Common myeloid progenitor, CD34-positive (primary cell): ENCODE results near the gene KLHL41.

Source experiments
- CTCF ChIA-PET: fragments of 350-600 bp; sonication (Branson Sonifier 250); formaldehyde crosslinking; loops from one replicate; lab custom pipeline; 2021; ENCODE audit warnings: antibody characterized with exemption; lab: Charles Lee
- POLR2A ChIA-PET: fragments of 350-600 bp; sonication (Branson Sonifier 250); formaldehyde crosslinking; loops from one replicate; lab custom pipeline; 2021; ENCODE audit warnings: antibody characterized with exemption; lab: Charles Lee
- DNase-seq, 3 donors: peaks; one replicate each; pipeline versions ENCODE4 v3.0.0 to v3.0.0-alpha.2; 2013
- H3K27ac ChIP-seq, 2 experiments: 1 replicate in 1 of 2; 2 replicates in 1 of 2; pipeline ENCODE4 v1.7.0; 2013; ENCODE audit warnings: inconsistent platforms in 2 of 2, low read length in 2 of 2, mild to moderate bottlenecking in 2 of 2, low read depth in 1 of 2, moderate library complexity in 1 of 2; ENCODE audit not compliant: severe bottlenecking in 2 of 2, insufficient read depth in 1 of 2, poor library complexity in 1 of 2
- H3K27me3 ChIP-seq, 5 experiments: replicated peaks in 2 of 5; 1 replicate in 3 of 5; 2 replicates in 2 of 5; pipeline versions ENCODE4 v1.6.1 to v1.7.0; 2013; ENCODE audit warnings: low read length in 4 of 5, mild to moderate bottlenecking in 2 of 5, moderate library complexity in 2 of 5, inconsistent platforms in 1 of 5; ENCODE audit not compliant: insufficient read depth in 5 of 5, control insufficient read depth in 4 of 5
- H3K36me3 ChIP-seq, 4 experiments: 1 replicate in 2 of 4; 2 replicates in 2 of 4; pipeline versions ENCODE4 v1.6.1 to v1.7.0; 2013; ENCODE audit warnings: low read length in 3 of 4, control low read depth in 1 of 4, mild to moderate bottlenecking in 1 of 4; ENCODE audit not compliant: control insufficient read depth in 4 of 4, insufficient read depth in 4 of 4
- H3K4me1 ChIP-seq, 4 experiments: 1 replicate in 3 of 4; 2 replicates in 1 of 4; pipeline versions ENCODE4 v1.6.1 to v1.7.1; 2013; ENCODE audit warnings: low read length in 3 of 4, mild to moderate bottlenecking in 3 of 4, control low read depth in 1 of 4, inconsistent platforms in 1 of 4, moderate library complexity in 1 of 4; ENCODE audit not compliant: control insufficient read depth in 4 of 4, insufficient read depth in 4 of 4; ENCODE audit errors: control extremely low read depth in 1 of 4
- H3K4me3 ChIP-seq, 7 experiments: 1 replicate in 4 of 7; 2 replicates in 3 of 7; pipeline versions ENCODE4 v1.5.1 to v1.7.0; 2013; ENCODE audit warnings: mild to moderate bottlenecking in 7 of 7, low read length in 6 of 7, moderate library complexity in 6 of 7, inconsistent platforms in 2 of 7, low read depth in 2 of 7, control low read depth in 1 of 7; ENCODE audit not compliant: insufficient read depth in 4 of 7, control insufficient read depth in 1 of 7; ENCODE audit errors: extremely low read depth in 1 of 7
- H3K9me3 ChIP-seq, 5 experiments: 1 replicate in 4 of 5; 2 replicates in 1 of 5; pipeline versions ENCODE4 v1.6.1 to v1.7.1; 2013; ENCODE audit warnings: low read length in 4 of 5, mild to moderate bottlenecking in 2 of 5, inconsistent platforms in 1 of 5, low read depth in 1 of 5, moderate library complexity in 1 of 5; ENCODE audit not compliant: control insufficient read depth in 4 of 5, insufficient read depth in 2 of 5; ENCODE audit errors: control extremely low read depth in 1 of 5
- WGBS: methylation state at CpG from one replicate; pipeline ENCODE4 v1.1.5; 2013; ENCODE audit not compliant: insufficient coverage; 5-methylcytosine and 5-hydroxymethylcytosine counted together

The KLHL41 gene

GRCh38 chr2:169469952-169470572 is 39.4 kb upstream of the KLHL41 start:
- POLR2A ChIA-PET: no interaction called here
- no peaks in the 10 kb centered on the region for H3K36me3 ChIP-seq
- peak in 2 of 3 donors; percentile 10 to 31 for DNase-seq
- no peak overlapping the region for H3K27ac ChIP-seq
- no CpG with 5 or more reads among the region's 3 CpGs for WGBS
- H3K9me3 ChIP-seq: no peaks in the 10 kb centered on the region
- H3K27me3 ChIP-seq: no peaks in the 10 kb centered on the region
- no peaks in the 10 kb centered on the region for H3K4me1 ChIP-seq
- CTCF ChIA-PET: no interaction called here
- no peak overlapping the region for H3K4me3 ChIP-seq

- no peak for DNase-seq
- H3K36me3 ChIP-seq: no peaks in the 10 kb centered on the region
- H3K4me3 ChIP-seq: no peak overlapping the region
- no CpG with 5 or more reads among the region's 1 CpG for WGBS
- H3K4me1 ChIP-seq: no peaks in the 10 kb centered on the region
- no peak overlapping the region for H3K27ac ChIP-seq
- H3K27me3 ChIP-seq: no peaks in the 10 kb centered on the region
- H3K9me3 ChIP-seq: no peaks in the 10 kb centered on the region
- ChIA-PET POLR2A (no interaction called here), CTCF (interaction anchor here (1.1 to 1.4 kb wide), 2 partner anchors 18 to 56 kb away, joined by 3 read pairs; no protein-coding TSS in a partner anchor)
Observed at GRCh38 chr2:169472249-169472648, 37.3 kb upstream of the KLHL41 start.

- Histone ChIP-seq H3K4me3 (no peak overlapping the region), H3K27me3 (no peaks in the 10 kb centered on the region), H3K9me3 (no peaks in the 10 kb centered on the region), H3K4me1 (peaks cover 0 to 12% (median 9%) of the 10 kb centered on the region in 4 experiments), H3K27ac (no peak overlapping the region), H3K36me3 (no peaks in the 10 kb centered on the region)
- POLR2A ChIA-PET: no interaction called here
- no peak for DNase-seq
- CTCF ChIA-PET: interaction anchor here (1.3 kb wide), 1 partner anchor 24 kb away, joined by 3 read pairs; no protein-coding TSS in a partner anchor
- WGBS: 100% methylated on average over 2 of the region's 3 CpGs
Observed at GRCh38 chr2:169476459-169476858, 33.0 kb upstream of the KLHL41 start.

GRCh38 chr2:169478339-169478738 is 31.2 kb upstream of the KLHL41 start:
- POLR2A ChIA-PET: no interaction called here
- peaks cover 0 to 6% (median 2%) of the 10 kb centered on the region in 4 experiments for H3K36me3 ChIP-seq
- H3K27ac ChIP-seq: no peak overlapping the region
- H3K9me3 ChIP-seq: no peaks in the 10 kb centered on the region
- no peak for DNase-seq
- no peaks in the 10 kb centered on the region for H3K27me3 ChIP-seq
- CTCF ChIA-PET: interaction anchor here (0.5 to 1.1 kb wide), 4 partner anchors 10 to 316 kb away, joined by 3 read pairs; no protein-coding TSS in a partner anchor
- H3K4me1 ChIP-seq: peaks cover 0 to 12% (median 9%) of the 10 kb centered on the region in 4 experiments
- no peak overlapping the region for H3K4me3 ChIP-seq
- WGBS: 64% methylated on average over 3 of the region's 3 CpGs

- CTCF ChIA-PET: interaction anchor here (0.5 to 1.9 kb wide), 7 partner anchors 10 to 316 kb away, joined by 3 to 9 read pairs (median 3); no protein-coding TSS in a partner anchor
- whole genome bisulfite sequencing: 79% methylated on average over 11 of the region's 14 CpGs
- H3K27me3 ChIP-seq: no peaks in the 10 kb centered on the region
- peak overlapping the region in 1 of 2 experiments; percentile 74 for H3K27ac ChIP-seq
- no peak for DNase-seq
- peak overlapping the region; percentile 69 to 87 (median 84) for H3K4me3 ChIP-seq
- peaks cover 0 to 8% (median 5%) of the 10 kb centered on the region in 4 experiments for H3K36me3 ChIP-seq
- POLR2A ChIA-PET: no interaction called here
- H3K4me1 ChIP-seq: peaks cover 0 to 12% (median 9%) of the 10 kb centered on the region in 4 experiments
- no peaks in the 10 kb centered on the region for H3K9me3 ChIP-seq
Observed at GRCh38 chr2:169478745-169479256, 30.7 kb upstream of the KLHL41 start.

GRCh38 chr2:169479257-169480078 is 30.0 kb upstream of the KLHL41 start, which contains the start of gene BBS5:
Gene BBS5, plus strand, starts transcription at chr2:169479494. Its CDS starts 60 bp downstream, at chr2:169479554.
- peak; percentile 81 to 90 (median 84) for DNase-seq
- peak within 1 kb of the TSS; percentile 46 to 74 for H3K27ac ChIP-seq
- CTCF ChIA-PET: interaction anchor here (1.0 to 2.3 kb wide), 6 partner anchors 9 to 315 kb away, joined by 3 to 9 read pairs (median 4); no protein-coding TSS in a partner anchor
- H3K9me3 ChIP-seq: no peaks in the 10 kb centered on the region
- POLR2A ChIA-PET: no interaction called here
- peaks cover 0 to 12% (median 9%) of the 10 kb centered on the region in 4 experiments for H3K4me1 ChIP-seq
- peaks cover 0 to 15% (median 7%) of the 10 kb centered on the region in 4 experiments for H3K36me3 ChIP-seq
- peak within 1 kb of the TSS; percentile 69 to 87 (median 84) for H3K4me3 ChIP-seq
- no peaks in the 10 kb centered on the region for H3K27me3 ChIP-seq
- WGBS: 0% methylated on average over 54 of the region's 71 CpGs
